LHCN-M2 (cell line): Measurements from ENCODE around the gene GLS. TPM values are rescaled to one million over a fixed set of nuclear protein-coding genes. Genes with fewer than 3 reads are reported as not detected.

Experiments
- DNase-seq: peaks from one replicate; pipeline ENCODE4 v3.0.0-alpha.2; 2012; ENCODE audit warnings: low read depth
- total RNA-seq: library from RNA; depleted of rRNA; stranded (reverse); fragments of >200 nt; gene quantifications from 2 replicates; pipeline ENCODE4 v1.2.3, GENCODE V29; 2014

Gene GLS
- total RNA-seq, 1 experiment from 2014 or later = 139 TPM

DNA sequence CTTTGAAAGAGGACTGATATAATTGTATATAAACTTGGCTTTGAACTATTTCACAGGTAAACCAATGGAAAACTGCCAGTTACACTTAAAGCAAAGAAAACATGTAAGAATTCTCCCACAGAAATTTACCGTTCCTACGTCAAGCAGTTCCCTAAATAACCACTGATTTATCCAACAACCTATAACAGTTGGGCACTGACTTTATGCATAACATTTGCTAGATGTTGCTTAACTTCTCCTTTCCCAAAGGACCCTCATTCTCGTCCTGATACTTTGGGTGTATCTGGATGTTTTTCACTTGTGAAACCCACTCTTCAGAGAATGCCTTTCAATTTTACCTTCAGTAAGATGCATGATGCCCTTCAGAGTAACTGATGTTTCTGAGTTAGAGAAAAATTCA, 89.5 kb downstream of the GLS start:
- DNase-seq = no peak

DNA sequence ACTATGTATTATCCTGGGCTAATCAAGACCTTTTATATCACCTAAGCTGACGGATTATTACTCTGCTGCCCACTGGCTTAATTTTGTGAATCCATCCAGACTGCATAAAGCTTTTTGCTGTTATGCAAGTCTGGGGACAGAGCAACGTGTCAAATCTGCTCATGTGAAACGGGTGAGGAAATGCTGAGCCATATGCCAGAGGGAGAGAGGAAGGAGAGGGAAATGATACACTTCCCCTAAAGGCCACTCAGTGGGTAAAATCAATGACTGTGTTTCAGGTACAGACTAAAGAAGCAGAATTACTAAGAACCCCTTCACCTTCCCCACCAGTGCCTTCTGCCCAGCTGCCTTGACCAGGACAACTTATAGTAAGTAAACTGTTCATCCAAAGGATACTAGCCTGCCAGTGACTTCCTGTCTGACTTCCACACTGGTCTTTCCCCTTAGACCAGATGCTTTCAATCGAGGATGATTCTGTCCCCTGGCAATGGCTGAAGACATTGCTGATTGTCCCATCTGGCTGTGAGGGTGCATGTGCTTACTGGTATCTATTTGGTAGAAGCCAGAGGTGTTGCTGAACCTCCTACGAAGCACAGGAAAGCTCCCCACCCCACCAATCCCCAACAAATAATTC, 90.4 kb downstream of the GLS start:
- no peak for DNase-seq

DNA sequence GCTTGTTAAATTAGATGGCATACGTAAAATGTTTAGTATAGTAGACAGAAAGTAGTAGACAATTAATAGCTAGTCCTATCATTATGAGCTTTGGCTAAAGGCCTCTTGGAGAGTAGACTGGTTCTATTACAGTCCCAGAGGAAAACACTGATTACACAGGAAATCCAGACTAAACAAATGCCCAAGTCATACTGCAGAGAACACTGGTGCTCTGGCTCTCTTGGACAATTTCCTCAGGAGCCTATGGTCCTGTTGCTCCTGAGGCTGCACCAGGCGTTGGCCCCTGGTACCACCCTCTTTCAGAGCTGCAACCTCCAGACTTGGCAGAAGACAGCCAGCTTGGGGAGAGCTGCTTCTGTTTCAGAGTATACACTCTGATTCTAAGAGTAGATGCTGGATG, 91.6 kb downstream of the GLS start:
- no peak for DNase-seq

DNA sequence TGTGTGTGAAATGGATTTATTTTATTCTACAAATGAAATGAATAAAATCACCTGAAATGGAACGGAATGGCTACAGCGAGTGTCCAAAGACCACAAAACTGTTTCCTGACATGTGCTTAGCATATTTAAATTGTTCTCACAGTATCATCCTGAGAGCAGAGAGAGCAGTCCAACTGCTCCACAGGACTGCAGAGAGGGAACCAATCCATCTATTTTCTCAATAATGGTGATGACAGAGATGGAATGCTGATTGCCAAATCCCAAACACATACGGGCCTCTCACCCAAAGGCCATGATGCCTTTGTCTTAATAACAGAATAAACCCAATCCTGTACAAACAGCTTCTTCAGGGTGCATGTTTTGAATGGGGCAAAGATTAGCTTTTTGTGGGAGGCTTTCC, 92.2 kb downstream of the GLS start:
- no peak for DNase-seq

DNA sequence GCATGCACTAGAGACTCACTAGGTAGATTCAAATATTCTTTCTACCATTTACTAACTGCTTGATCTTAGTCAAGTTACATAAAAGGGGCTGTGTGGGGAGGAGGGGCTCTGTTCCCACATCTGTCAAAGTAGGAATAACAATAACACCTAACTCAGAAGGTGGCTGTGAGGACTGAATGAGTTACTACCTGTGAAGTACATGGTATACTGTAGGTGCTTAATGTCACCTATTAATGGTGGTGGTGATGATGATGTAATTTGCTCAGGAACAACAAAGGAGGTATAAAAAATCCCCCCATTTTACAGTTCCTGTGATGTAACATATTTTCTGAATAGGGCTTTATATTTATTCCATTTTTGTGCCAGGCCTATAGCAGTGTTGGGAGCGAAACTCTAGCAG, 92.6 kb downstream of the GLS start:
- DNase-seq = no peak

DNA sequence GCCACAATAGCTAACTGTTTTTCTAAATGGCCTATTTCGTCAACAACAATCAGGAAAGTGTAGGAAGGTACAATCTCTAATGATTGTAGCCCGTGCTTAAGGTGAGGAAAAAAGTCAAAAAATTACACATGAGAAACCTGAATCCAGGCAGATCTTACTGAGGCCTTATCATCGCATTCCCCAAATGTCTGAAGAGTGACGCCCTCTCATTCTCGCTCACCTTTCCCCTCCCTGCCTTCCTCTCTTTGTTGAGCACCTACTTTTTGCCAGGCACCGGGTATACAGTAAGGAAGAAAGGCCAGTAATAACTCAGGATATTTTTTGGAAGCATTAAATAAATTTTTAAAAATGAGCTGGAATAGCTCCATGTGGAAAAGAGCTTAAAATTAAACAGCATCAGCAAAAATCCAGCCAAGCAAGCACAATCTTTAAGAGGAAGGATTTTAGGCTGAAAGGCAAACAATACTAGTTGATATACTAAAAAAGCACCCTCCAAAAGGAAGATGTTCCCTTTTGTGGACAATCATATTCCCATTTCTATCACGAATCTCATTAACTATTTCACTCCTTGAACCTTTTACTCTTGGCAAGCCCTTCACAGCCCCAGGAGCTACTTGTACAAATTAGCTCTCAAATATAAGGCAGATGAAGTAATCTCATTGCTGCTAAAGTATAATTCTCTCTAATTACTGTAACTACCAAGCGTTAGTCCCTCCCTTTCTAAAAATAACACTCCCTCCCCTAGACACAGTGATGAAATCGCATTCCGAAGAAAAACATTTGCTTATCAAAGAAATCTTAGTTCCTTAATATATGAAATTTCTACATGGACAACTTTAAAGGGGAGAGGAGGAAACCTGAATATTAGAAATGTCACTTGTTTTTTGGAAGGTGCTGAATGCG, 93.4 kb downstream of the GLS start:
- DNase-seq = no peak

DNA sequence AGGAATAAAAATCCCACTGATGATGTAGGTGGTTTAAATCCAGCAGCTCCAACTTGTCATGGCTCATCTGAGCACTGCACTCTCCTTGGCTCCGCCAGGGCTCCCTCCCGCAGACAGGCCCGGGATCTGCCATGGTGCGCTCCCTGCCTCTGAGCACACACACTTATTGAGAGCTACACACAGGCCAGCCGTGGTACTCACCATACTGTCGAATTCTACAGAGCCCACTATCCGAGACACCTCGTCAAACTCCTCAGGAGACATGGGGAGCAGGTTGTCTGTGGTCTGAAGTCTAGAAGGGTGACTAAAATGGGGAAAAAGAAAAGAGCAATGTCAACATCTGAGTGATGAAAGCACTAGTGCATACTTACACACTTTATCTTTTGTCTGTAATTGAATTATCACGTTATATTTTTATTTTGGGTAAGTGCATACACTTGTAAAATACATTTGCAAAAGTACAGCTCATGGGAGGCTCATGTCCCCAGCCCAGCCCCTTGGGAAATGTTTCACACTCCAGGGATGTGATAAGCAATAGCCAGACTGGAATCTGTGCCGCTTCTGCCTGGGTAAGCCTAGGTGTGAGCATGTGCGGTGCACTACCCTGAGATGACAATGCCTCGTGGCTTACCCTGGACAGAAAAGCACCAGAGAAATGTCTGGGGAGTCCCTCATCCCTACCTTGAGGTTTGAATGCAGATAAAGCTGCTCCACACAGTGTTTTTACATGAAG, 94.2 kb downstream of the GLS start:
- no peak for DNase-seq

DNA sequence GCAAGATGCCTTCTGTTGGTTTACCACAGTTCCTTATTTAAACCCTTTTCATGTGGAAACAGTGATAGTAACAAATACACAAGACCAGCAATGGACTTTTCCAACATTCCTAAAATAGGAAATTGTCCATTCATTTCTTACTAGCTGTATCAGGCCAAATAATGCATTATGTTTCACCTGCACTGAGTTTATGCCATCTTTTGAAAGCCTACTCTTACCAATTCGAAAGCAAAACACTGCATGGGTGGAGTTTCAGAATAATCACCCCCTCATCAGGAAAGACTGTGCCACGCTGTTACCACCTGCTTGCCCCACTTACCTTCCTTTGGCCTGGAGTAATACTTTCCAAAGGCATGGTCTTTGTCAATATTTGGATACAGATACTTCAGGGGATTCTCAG, 95.9 kb downstream of the GLS start:
- no peak for DNase-seq

DNA sequence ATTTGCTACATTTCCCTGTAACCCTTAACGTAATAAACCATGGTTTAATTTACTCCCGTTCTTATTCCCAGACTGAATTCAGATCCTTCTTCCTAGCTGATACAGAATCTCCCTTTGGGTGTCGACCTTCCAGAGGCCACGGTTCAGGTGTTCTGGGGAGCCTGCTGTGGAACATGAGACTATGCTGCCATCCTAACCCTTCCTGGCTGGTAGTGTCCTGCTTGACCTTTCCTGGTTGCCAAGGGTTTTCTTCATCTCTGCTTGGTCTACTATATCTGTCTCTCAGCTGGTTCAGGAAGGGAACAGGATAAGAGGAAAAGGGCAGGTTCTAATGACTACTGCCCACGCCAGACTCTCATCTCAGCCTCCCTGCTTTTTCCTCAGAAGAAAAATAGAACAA, 96.9 kb downstream of the GLS start:
- DNase-seq = no peak

DNA sequence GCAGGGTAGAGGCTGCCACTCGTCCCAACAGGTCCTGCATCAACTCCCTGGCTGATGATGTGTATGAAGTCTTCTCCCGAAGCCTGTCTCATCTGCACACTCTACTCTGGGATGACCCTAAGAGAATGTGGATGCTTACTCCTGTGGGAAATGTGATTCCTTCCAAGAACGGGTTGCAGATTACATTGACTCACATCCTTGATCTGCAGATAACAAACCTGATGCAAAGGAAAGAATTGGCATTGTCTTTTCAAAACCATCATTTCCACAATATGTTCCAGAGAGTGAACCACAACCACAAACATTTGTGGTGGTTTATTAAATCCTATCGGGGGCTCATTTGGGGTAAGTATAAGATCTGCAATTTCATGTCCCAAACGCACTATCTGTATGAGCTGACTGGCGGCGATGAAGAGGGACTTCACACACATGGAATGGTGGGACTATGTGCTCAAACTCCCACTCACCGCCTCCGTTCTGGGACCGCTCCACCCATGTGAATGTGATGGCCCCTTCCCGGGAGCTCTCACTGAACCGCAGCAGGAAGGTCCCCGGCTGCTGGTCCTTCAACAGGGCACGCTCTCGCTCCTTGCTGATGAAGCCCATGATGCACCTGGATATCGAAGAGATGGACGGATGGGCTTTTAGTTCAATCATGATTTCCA, 97.9 kb downstream of the GLS start:
- DNase-seq = peak; percentile 27

DNA sequence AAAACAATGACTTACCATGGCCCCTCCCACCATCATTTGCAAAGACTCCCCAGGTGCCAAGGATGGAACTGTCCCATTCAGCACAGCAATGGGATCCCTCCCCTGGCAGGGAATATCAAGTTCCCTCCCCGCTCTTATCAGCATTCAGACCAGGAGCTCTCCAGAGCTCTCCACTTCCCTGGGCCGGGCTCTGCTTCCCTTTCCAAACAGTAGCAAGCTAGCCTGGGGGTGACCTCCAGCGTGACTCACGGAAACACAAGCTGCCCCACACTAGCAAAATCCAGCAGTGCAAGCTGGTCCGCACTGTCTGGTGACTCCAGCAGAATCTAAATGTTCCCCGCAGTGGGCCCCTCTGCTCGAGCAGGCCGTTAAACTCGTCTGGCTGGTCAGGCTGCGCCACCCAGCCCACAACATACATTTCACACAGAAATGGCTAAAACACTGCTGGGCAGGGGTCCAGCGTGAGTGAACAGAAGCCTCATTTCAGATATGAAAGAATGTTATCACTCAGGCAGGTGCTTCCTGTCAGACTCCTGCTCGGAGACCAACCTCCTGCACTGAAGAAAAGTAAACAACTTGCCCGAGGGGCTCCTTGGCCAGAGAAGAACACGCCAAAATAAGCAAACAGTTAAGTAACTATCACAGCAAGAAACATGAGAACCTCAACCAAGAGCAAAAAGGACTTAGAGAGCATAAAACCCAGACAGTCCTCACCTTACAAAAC, 99.4 kb downstream of the GLS start:
- no peak for DNase-seq

DNA sequence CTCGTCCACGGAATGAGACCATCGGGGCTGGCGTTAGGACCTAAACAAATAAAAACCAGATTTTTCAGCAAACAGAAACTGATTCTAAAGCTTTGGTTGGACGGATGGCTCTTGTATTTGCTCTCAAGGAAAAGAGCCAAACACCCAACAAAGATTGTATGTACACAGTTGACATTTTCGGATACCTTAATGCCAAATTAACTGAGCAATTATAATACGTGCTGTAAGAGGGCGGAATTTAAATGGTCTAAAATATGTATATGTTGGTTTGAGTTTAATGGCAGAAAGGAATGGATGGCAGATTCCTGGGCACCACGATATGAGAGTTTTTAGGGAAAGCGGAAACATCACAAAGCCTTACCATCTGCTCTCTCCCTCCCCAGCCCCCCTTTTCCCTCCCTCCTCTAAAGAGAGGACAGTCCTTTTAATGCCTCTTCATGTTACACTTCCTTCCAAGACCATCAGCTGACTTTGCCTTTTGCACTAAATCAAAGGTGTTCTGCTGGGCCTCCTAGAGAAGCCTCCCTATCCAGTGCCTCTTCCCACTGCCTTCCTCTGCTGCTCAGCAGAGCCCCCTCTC, 100.1 kb downstream of the GLS start:
- DNase-seq = no peak

DNA sequence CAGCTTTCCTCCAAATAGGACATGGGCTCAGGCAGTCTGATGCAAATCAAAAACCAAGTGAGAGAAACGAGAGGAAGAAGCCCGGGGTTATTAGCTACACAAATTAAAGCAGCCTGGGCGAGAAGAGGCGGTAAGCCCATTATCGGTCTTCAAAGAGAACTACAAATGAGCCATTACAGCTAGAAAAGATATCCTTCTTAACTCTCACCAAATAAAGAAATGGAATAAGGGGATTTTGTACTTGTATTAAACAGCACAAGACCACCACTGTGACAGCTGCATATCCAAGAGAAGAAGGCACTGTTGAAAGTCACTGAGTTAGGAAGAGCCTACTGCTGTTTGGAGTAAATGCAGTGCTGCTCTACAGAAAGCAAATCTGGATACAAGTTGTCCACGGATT, 100.7 kb downstream of the GLS start:
- no peak for DNase-seq

DNA sequence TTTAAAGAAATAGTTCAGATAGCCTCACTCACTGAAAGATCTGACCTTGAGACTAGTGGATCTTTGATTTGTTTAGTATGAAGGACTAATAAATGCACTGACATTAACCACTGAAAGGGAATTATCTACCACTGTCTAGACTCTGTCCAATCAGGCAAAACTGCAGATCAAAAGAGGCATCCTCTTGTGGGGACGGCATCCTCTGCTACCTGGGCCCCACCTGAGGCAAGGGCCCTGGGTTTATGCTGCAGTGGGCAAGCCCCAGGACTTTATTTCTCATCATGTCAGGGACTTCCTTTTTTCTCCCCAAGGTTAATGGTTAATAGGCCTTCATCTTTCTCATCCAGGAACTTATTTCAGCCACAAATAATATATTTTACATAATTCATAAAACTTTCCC, 101.1 kb downstream of the GLS start:
- DNase-seq = no peak

DNA sequence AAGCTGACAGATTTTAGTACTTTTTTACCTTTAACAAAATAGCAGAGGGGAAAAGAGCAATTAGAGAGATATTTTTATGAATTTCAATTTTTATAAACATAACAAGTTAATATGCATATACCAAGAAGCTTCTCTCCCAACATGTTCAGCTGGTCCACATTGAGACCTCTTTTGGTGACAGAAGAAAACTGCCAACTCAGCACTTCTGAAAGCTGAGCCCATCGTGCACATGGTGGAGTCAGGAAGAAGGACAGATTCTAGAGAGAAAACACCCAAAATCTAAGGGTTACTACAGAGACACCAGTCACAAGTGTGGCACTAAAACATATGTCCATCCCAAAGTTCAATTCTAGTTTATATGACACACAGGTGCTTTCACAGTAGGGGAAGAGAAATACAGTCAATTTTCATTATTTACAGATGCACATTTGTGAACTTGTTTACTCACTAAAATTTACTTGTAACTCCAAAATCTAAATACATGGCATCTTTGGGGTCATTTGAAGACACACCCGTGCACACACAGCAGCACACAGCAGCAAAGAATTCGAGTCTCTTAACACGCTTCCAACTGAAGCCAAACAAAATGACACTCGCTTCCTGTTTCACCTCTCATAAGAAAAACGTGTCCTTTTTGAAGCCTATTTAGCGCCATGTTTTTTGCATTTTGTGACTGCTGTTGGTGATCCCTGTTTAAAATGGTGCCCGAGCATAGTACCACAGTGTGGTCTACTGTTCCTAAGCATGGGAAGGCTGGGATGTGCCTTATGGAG, 101.8 kb downstream of the GLS start:
- no peak for DNase-seq

DNA sequence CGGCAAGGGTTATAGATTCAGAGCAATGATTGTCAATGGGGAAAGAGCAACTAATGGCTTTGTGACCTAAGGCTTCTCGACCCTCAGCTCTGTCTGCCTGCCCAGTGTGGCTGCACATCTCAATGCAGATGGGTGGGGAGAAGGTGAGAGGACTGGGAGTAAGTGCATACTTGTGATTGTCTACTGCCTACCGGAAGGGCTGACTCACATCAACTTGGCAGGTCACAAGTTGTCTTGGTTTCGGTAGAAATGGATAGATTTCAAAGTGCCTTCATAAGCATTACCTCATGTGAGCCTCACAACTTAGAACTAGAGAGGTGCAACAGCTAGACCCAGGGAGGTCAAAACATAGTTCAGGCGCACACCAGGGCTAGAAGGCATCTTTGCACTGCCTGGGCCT, 104.0 kb downstream of the GLS start:
- DNase-seq = no peak

DNA sequence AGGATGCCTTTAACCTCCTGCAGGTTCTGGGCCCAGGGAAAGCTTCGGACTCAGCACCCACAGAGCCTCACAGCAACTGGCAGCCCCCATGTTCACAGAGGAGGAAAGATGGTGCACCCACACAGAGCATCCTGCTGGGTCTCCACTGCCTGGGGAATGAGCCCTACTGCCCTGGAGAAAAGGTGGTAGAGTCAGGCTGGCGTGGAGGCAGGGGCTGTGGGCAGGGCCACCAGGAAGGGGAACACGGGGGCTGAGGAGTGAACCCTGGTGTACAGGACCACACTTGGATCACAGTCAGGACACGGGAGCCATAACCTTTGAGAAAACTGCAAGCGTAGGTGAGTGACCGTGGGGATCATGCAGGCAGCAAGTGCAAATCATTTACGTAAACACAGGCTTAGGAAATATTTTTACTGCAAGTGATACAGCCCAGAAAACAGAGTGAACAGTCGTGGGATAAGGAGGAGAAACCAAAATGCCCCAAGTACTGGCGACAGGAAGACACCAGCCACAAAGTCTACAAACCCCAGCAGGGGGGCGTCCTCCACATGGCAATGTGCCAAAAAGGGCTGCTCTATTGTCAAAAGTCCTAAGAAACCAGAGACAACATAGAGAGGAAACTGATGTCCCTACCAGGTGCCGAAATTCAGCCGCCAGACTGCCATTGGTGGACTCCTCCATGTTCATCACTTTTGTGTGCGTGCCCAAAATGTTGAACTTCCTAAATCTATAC, 105.8 kb downstream of the GLS start:
- no peak for DNase-seq

DNA sequence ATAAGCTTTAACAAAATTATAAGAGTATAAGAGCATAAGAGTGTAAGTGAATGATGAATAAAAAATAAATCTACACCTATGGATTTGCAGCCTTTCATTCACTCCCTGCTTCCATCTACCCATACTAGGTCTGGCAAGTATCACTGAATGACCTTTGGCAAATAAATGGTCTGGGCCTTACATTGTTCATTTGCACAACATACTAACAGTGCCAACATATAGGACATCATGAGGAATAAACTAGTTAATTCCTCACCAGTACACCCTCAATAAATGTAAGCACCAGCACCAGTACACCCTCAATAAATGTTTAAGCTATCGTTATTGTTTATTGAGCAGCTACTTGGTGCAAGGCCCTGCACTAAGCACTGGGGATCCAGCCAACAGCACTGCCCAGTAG, 106.5 kb downstream of the GLS start:
- no peak for DNase-seq

DNA sequence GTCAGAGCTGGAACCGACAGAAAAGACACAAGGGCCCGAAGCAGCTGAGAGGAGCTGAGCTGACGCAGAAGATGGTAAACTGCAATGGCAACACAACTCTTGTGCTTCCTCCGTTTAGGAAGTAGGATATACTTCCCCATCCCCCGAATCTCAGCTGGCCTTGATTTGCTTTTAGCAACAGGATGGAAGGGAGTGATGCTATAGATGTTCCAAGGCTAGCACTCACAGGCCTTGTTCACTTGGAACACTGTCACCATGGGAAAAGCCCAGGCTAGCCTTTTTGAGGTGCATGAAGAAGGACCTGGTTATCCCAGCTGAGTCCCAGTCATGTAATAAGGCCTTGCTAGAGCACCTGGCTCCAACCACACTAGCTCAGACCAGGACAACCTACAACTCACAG, 107.3 kb downstream of the GLS start:
- no peak for DNase-seq

DNA sequence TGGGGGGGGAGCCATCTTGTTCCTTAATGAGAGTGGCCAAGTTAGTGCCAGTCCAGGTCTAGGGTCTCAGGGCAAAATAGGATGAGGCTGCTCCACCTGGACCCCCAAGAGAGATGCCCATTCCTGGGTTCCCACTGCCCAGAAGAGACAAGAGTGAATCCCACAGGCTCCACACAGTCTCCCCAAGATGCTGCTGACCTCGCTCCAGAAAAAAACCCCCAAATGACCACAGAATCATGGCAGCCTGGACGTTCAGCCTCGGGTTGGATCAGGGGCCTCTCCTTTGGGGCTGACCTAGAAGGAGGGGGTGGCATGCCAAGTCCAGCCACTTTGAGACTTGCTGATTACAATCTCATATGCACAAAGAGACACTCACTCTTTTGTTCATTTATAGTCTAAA, 108.3 kb downstream of the GLS start:
- no peak for DNase-seq
